Erythroblast (primary cell): Measurements from ENCODE around the gene UBL4A.

Source experiments
- GATA1 ChIP-seq: IDR thresholded peaks from 2 replicates; pipeline ENCODE4 v1.6.1; 2011; ENCODE audit warnings: low read depth, mild to moderate bottlenecking, control low read depth, low read length, moderate library complexity
- POLR2A ChIP-seq: IDR thresholded peaks from 2 replicates; pipeline ENCODE4 v1.6.1; 2011; ENCODE audit warnings: mild to moderate bottlenecking, low read length

GRCh38 chrX:154440623-154441357, 45.6 kb downstream of the UBL4A start:
- TF ChIP-seq POLR2A (no peak), GATA1 (no peak)
